ENCODE results near the gene KRTAP12-2.
"Not testable (repeated sequence)": the region's sequence is repeated elsewhere in the genome, so short reads cannot be mapped to it uniquely, and the experiment has no call there.

Gene KRTAP12-2

GRCh38 chr21:44636209-44637017, 30.3 kb downstream of the KRTAP12-2 start:
- no peak for DNase-seq
- Histone ChIP-seq H3K4me1 (no peaks in the 10 kb centered on the region), H3K27me3 (peaks cover 0 to 25% of the 10 kb centered on the region in 2 donors), H3K9me3 (peaks cover 1 to 26% (median 11%) of the 10 kb centered on the region in 3 donors), H3K4me3 (no peak overlapping the region), H3K27ac (no peak overlapping the region), H3K36me3 (no peaks in the 10 kb centered on the region)
- intact Hi-C loops (cut with DNase I; ENCODE audit: low total_unique reads), result no loop called here
- TF ChIP-seq CTCF (IDR thresholded peaks at IDR 0.05), result no peak

GRCh38 chr21:44632067-44632466, 34.7 kb downstream of the KRTAP12-2 start:
- TF ChIP-seq CTCF (IDR thresholded peaks at IDR 0.05), result no peak
- no peaks in the 10 kb centered on the region for H3K36me3 ChIP-seq
- peaks cover 0 to 19% of the 10 kb centered on the region in 2 donors for H3K27me3 ChIP-seq
- no peak overlapping the region for H3K4me3 ChIP-seq
- intact Hi-C loops (cut with DNase I; ENCODE audit: low total_unique reads), result no loop called here
- DNase-seq, result no peak
- H3K4me1 ChIP-seq, result no peaks in the 10 kb centered on the region
- H3K27ac ChIP-seq, result no peak overlapping the region
- H3K9me3 ChIP-seq, result peaks cover 7 to 30% (median 27%) of the 10 kb centered on the region in 3 donors

GRCh38 chr21:44630440-44630839, 36.3 kb downstream of the KRTAP12-2 start:
- Histone ChIP-seq H3K27me3 (peaks cover 0 to 27% of the 10 kb centered on the region in 2 donors), H3K4me1 (no peaks in the 10 kb centered on the region), H3K27ac (no peak overlapping the region), H3K4me3 (no peak overlapping the region), H3K36me3 (no peaks in the 10 kb centered on the region), H3K9me3 (peaks cover 7 to 30% (median 27%) of the 10 kb centered on the region in 3 donors)
- intact Hi-C loops (cut with DNase I; ENCODE audit: low total_unique reads), result no loop called here
- TF ChIP-seq CTCF (IDR thresholded peaks at IDR 0.05), result no peak
- no peak for DNase-seq

- peaks cover 0 to 27% of the 10 kb centered on the region in 2 donors for H3K27me3 ChIP-seq
- H3K27ac ChIP-seq, result no peak overlapping the region
- H3K4me3 ChIP-seq, result no peak overlapping the region
- intact Hi-C loops (cut with DNase I; ENCODE audit: low total_unique reads), result no loop called here
- H3K4me1 ChIP-seq, result no peaks in the 10 kb centered on the region
- no peaks in the 10 kb centered on the region for H3K36me3 ChIP-seq
- no peak for TF ChIP-seq CTCF (IDR thresholded peaks at IDR 0.05)
- H3K9me3 ChIP-seq, result peaks cover 7 to 36% (median 30%) of the 10 kb centered on the region in 3 donors
- no peak for DNase-seq
These were observed 37.9 kb downstream of the KRTAP12-2 start for GRCh38 chr21:44628707-44629391.

- H3K36me3 ChIP-seq; intact Hi-C loops (cut with DNase I; ENCODE audit: low total_unique reads); H3K4me3 ChIP-seq; H3K27ac ChIP-seq; DNase-seq; H3K4me1 ChIP-seq: not testable (repeated sequence)
- peaks cover 0 to 27% of the 10 kb centered on the region in 2 donors for H3K27me3 ChIP-seq
- H3K9me3 ChIP-seq, result peaks cover 9 to 37% (median 28%) of the 10 kb centered on the region in 3 donors
These were observed 38.9 kb downstream of the KRTAP12-2 start for GRCh38 chr21:44627831-44628233.

GRCh38 chr21:44627181-44627822, 39.4 kb downstream of the KRTAP12-2 start:
- H3K36me3 ChIP-seq; H3K4me3 ChIP-seq; H3K27ac ChIP-seq; DNase-seq; intact Hi-C loops (cut with DNase I; ENCODE audit: low total_unique reads); H3K4me1 ChIP-seq: not testable (repeated sequence)
- peaks cover 0 to 27% of the 10 kb centered on the region in 2 donors for H3K27me3 ChIP-seq
- H3K9me3 ChIP-seq, result peaks cover 10 to 41% (median 23%) of the 10 kb centered on the region in 3 donors

All from tibial artery (tissue), 4 donors.